Natural killer cell (primary cell): ENCODE data around the gene SNAP25. TPM values are rescaled to one million over a fixed set of nuclear protein-coding genes. Genes with fewer than 3 reads are reported as not detected.

Experiments used
- ATAC-seq, 3 donors: fragments of 150-1000 bp in 2 of 3; fragments of 200-7000 bp in 1 of 3; cut with Tn5 transposase; 1 replicate in 1 of 3; 2 replicates in 2 of 3; pipeline ENCODE4 v1.10.0; 2021; ENCODE audit warnings: mild to moderate bottlenecking in 2 of 3, moderate library complexity in 2 of 3
- DNase-seq, 2 donors: peaks; one replicate each; pipeline versions ENCODE4 v3.0.0 to v3.0.0-alpha.2; 2013 to 2021; ENCODE audit warnings: mixed read lengths in 1 of 2
- H3K27ac ChIP-seq: one replicate; pipeline ENCODE4 v1.5.1; 2013; ENCODE audit warnings: mild to moderate bottlenecking, low read length
- H3K27me3 ChIP-seq: one replicate; pipeline ENCODE4 v1.6.1; 2013; ENCODE audit warnings: low read length; ENCODE audit not compliant: control insufficient read depth, insufficient read depth
- H3K36me3 ChIP-seq: one replicate; pipeline ENCODE4 v1.6.1; 2013; ENCODE audit warnings: low read length; ENCODE audit not compliant: control insufficient read depth, insufficient read depth
- H3K4me1 ChIP-seq: one replicate; pipeline ENCODE4 v1.6.1; 2013; ENCODE audit warnings: low read length; ENCODE audit not compliant: control insufficient read depth, insufficient read depth
- H3K4me3 ChIP-seq: one replicate; pipeline ENCODE4 v1.5.1; 2013; ENCODE audit warnings: low read length
- H3K9me3 ChIP-seq: one replicate; pipeline ENCODE4 v1.6.1; 2013; ENCODE audit warnings: low read length; ENCODE audit not compliant: control insufficient read depth, insufficient read depth
- H3K27ac Mint-ChIP-seq, 2 donors: one replicate each; pipeline ENCODE4 v1.8.0; 2022; ENCODE audit warnings: mild to moderate bottlenecking in 2 of 2, mixed read lengths in 2 of 2, moderate library complexity in 1 of 2
- H3K27me3 Mint-ChIP-seq, 2 donors: one replicate each; pipeline ENCODE4 v1.8.0; 2022; ENCODE audit warnings: low read depth in 2 of 2, mixed read lengths in 2 of 2
- H3K36me3 Mint-ChIP-seq: one replicate; pipeline ENCODE4 v1.8.0; 2022; ENCODE audit warnings: mixed read lengths
- H3K4me1 Mint-ChIP-seq, 2 donors: one replicate each; pipeline ENCODE4 v1.8.0; 2022; ENCODE audit warnings: mixed read lengths in 2 of 2
- H3K4me3 Mint-ChIP-seq: one replicate; pipeline ENCODE4 v1.8.0; 2022; ENCODE audit warnings: mild to moderate bottlenecking, moderate library complexity, mixed read lengths
- H3K9me3 Mint-ChIP-seq, 2 donors: one replicate each; pipeline ENCODE4 v1.8.0; 2022; ENCODE audit warnings: mixed read lengths in 2 of 2
- CTCF ChIP-seq: fragments of 200-600 bp; IDR thresholded peaks from one replicate; pipeline ENCODE4 v1.8.0; 2022; ENCODE audit warnings: antibody characterized with exemption
- WGBS: methylation state at CpG from one replicate; pipeline ENCODE4 v1.1.7; 2013; ENCODE audit warnings: missing lambda C conversion rate; ENCODE audit not compliant: insufficient coverage; 5-methylcytosine and 5-hydroxymethylcytosine counted together
- intact Hi-C: fragments of 100-400 bp; cut with micrococcal nuclease; formaldehyde crosslinking; loops from one replicate; pipeline ENCODE4 v1.14.2; 2022
- total RNA-seq, 4 donors: library from RNA; stranded (reverse); fragments of 120-200 nt in 1 of 4; gene quantifications; one replicate each; pipeline versions ENCODE4 v1.2.3 to v1.2.4, GENCODE V29; 2013 to 2022

SNAP25 gene
- total RNA-seq, 3 donors from 2014 or later (not counting 1 experiment from before 2014, with no cell fraction given) = not detected

GRCh38 chr20:10190456-10190855 is 28.2 kb upstream of the SNAP25 start:
- H3K9me3 Mint-ChIP-seq = peaks cover 0 to 3% of the 10 kb centered on the region in 2 donors
- no peak for TF ChIP-seq CTCF
- intact Hi-C loops = no loop called here
- DNase-seq (no peak), ATAC-seq (no peak)
- WGBS = 95% methylated on average over 3 of the region's 3 CpGs
- H3K4me3 Mint-ChIP-seq = no peak overlapping the region
- no peaks in the 10 kb centered on the region for H3K36me3 Mint-ChIP-seq
- H3K4me1 Mint-ChIP-seq = no peaks in the 10 kb centered on the region
- H3K9me3 ChIP-seq = no peaks in the 10 kb centered on the region
- H3K27me3 Mint-ChIP-seq = peaks cover 12 to 13% of the 10 kb centered on the region in 2 donors
- no peaks in the 10 kb centered on the region for H3K27me3 ChIP-seq
- no peak overlapping the region for H3K4me3 ChIP-seq
- no peaks in the 10 kb centered on the region for H3K36me3 ChIP-seq
- no peaks in the 10 kb centered on the region for H3K4me1 ChIP-seq
- no peak overlapping the region for H3K27ac Mint-ChIP-seq
- H3K27ac ChIP-seq = no peak overlapping the region

GRCh38 chr20:10192171-10192570 is 26.5 kb upstream of the SNAP25 start:
- TF ChIP-seq CTCF = no peak
- WGBS = no CpG with 5 or more reads among the region's 1 CpG
- intact Hi-C loops = no loop called here

GRCh38 chr20:10194166-10194565 is 24.5 kb upstream of the SNAP25 start:
- H3K27ac Mint-ChIP-seq = no peak overlapping the region
- no peaks in the 10 kb centered on the region for H3K4me1 ChIP-seq

More at GRCh38 chr20:10192171-10192570, 26.5 kb upstream of the SNAP25 start:
- Histone ChIP-seq H3K4me1 (no peaks in the 10 kb centered on the region), H3K36me3 (no peaks in the 10 kb centered on the region), H3K9me3 (no peaks in the 10 kb centered on the region), H3K27me3 (no peaks in the 10 kb centered on the region), H3K27ac (no peak overlapping the region), H3K4me3 (no peak overlapping the region)
- Mint-ChIP-seq H3K4me3 (no peak overlapping the region), H3K27ac (no peak overlapping the region), H3K4me1 (no peaks in the 10 kb centered on the region), H3K27me3 (peaks cover 12 to 13% of the 10 kb centered on the region in 2 donors), H3K9me3 (peaks cover 0 to 3% of the 10 kb centered on the region in 2 donors), H3K36me3 (no peaks in the 10 kb centered on the region)
- no peak for ATAC-seq
- no peak for DNase-seq

More at GRCh38 chr20:10194166-10194565, 24.5 kb upstream of the SNAP25 start:
- ATAC-seq (no peak), DNase-seq (no peak)
- Histone ChIP-seq H3K27ac (no peak overlapping the region), H3K9me3 (no peaks in the 10 kb centered on the region), H3K4me3 (no peak overlapping the region), H3K27me3 (no peaks in the 10 kb centered on the region), H3K36me3 (no peaks in the 10 kb centered on the region)
- WGBS = 86% methylated on average over 2 of the region's 2 CpGs
- H3K4me3 Mint-ChIP-seq = no peak overlapping the region
- intact Hi-C loops = no loop called here
- no peaks in the 10 kb centered on the region for H3K36me3 Mint-ChIP-seq
- no peaks in the 10 kb centered on the region for H3K4me1 Mint-ChIP-seq
- peaks cover 0 to 3% of the 10 kb centered on the region in 2 donors for H3K9me3 Mint-ChIP-seq
- TF ChIP-seq CTCF = no peak
- peaks cover 13 to 14% of the 10 kb centered on the region in 2 donors for H3K27me3 Mint-ChIP-seq
